Neutrophil (primary cell): Measurements from ENCODE around the gene WIZ.

ENCODE experiments used
- H3K27ac ChIP-seq: fragments of 200-600 bp; sonication (generic); 2 replicates; pipeline ENCODE4 v1.5.1; 2016; ENCODE audit warnings: mild to moderate bottlenecking, moderate library complexity
- H3K27me3 ChIP-seq: fragments of 200-600 bp; sonication (generic); 2 replicates; pipeline ENCODE4 v1.6.0; 2016; ENCODE audit warnings: mild to moderate bottlenecking
- H3K36me3 ChIP-seq: fragments of 200-600 bp; sonication (generic); 2 replicates; pipeline ENCODE4 v1.5.1; 2017
- H3K4me1 ChIP-seq, 2 experiments: fragments of 200-600 bp in 1 of 2; sonication (generic) in 1 of 2; 1 replicate in 1 of 2; 2 replicates in 1 of 2; pipeline versions ENCODE4 v1.5.1 to v1.6.1; 2013 to 2016; ENCODE audit warnings: low read depth in 1 of 2, low read length in 1 of 2, mild to moderate bottlenecking in 1 of 2, moderate library complexity in 1 of 2; ENCODE audit not compliant: control insufficient read depth in 1 of 2, insufficient read depth in 1 of 2
- H3K4me3 ChIP-seq, 2 experiments: fragments of 200-600 bp in 1 of 2; sonication (generic) in 1 of 2; 1 replicate in 1 of 2; 2 replicates in 1 of 2; pipeline ENCODE4 v1.5.1; 2013 to 2016; ENCODE audit warnings: low read depth in 1 of 2, low read length in 1 of 2, mild to moderate bottlenecking in 1 of 2, moderate library complexity in 1 of 2
- H3K9me3 ChIP-seq: fragments of 200-600 bp; sonication (generic); 2 replicates; pipeline ENCODE4 v1.5.1; 2016
- TF ChIP-seq, protein P1 (sequence below): fragments of 200-600 bp; sonication (generic); IDR thresholded peaks from 2 replicates; pipeline ENCODE4 v1.5.1; 2016; ENCODE audit warnings: antibody characterized with exemption

Gene WIZ

GRCh38 chr19:15457701-15458484 is 8.1 kb upstream of the WIZ start:
- TF ChIP-seq, protein P1, sequence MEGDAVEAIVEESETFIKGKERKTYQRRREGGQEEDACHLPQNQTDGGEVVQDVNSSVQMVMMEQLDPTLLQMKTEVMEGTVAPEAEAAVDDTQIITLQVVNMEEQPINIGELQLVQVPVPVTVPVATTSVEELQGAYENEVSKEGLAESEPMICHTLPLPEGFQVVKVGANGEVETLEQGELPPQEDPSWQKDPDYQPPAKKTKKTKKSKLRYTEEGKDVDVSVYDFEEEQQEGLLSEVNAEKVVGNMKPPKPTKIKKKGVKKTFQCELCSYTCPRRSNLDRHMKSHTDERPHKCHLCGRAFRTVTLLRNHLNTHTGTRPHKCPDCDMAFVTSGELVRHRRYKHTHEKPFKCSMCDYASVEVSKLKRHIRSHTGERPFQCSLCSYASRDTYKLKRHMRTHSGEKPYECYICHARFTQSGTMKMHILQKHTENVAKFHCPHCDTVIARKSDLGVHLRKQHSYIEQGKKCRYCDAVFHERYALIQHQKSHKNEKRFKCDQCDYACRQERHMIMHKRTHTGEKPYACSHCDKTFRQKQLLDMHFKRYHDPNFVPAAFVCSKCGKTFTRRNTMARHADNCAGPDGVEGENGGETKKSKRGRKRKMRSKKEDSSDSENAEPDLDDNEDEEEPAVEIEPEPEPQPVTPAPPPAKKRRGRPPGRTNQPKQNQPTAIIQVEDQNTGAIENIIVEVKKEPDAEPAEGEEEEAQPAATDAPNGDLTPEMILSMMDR: no peak
- Histone ChIP-seq H3K27ac (no peak overlapping the region), H3K27me3 (no peaks in the 10 kb centered on the region), H3K36me3 (peaks cover 86% of the 10 kb centered on the region), H3K4me1 (peaks cover 10 to 14% of the 10 kb centered on the region in 2 experiments), H3K4me3 (no peak overlapping the region), H3K9me3 (no peaks in the 10 kb centered on the region)

DNA sequence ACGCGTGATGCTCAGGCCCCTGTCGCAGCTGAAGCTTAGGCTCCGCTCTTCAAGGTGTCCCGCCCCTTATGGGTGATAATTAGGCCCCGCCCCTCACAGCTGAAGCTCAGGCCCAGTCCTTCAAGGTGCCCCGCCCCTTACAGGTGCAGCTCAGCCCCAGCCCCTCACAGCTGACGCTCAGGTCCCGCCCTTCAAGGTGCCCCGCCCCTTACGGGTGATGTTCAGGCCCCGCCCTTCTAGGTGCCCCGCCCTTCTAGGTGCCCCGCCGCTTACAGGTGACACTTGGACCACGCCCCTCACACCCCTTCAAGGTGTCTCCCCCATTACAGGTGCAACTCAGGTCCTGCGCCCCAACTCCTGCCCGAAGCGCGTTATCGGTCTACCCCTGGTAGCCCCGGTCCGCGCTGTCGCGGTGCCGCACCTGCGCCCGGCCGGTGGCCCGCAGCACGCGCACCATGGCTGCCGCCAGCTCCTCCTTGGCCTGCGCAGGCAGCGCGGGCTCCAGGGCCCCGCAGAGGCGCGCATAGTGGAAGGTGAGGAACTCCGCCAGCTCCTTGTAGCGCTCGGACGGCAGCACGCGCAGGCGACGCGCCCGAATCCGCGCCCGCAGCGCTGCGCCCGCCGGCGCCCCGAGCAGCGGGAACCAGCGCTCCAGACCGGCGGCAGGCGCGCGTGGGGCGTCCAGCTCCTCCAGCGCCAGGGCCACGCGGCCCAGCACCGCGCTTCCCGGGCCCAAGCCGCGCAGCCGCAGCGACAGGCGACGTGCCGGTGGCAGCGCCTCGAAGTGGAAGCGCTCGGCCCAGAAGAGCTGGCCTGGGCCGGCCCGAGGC is 7.3 kb upstream of the WIZ start:
- no peaks in the 10 kb centered on the region for H3K9me3 ChIP-seq
- H3K27me3 ChIP-seq: no peaks in the 10 kb centered on the region
- H3K27ac ChIP-seq: no peak overlapping the region
- no peak overlapping the region for H3K4me3 ChIP-seq
- H3K36me3 ChIP-seq: peaks cover 94% of the 10 kb centered on the region
- TF ChIP-seq, protein P1: no peak
- peaks cover 3 to 6% of the 10 kb centered on the region in 2 experiments for H3K4me1 ChIP-seq

- TF ChIP-seq, protein P1: no peak
- Histone ChIP-seq H3K4me1 (peaks cover 0 to under 1% of the 10 kb centered on the region in 2 experiments), H3K9me3 (no peaks in the 10 kb centered on the region), H3K27me3 (no peaks in the 10 kb centered on the region), H3K4me3 (no peak overlapping the region), H3K36me3 (peaks cover 98% of the 10 kb centered on the region), H3K27ac (no peak overlapping the region)
Measured at GRCh38 chr19:15456441-15456840, 6.7 kb upstream of the WIZ start.

DNA sequence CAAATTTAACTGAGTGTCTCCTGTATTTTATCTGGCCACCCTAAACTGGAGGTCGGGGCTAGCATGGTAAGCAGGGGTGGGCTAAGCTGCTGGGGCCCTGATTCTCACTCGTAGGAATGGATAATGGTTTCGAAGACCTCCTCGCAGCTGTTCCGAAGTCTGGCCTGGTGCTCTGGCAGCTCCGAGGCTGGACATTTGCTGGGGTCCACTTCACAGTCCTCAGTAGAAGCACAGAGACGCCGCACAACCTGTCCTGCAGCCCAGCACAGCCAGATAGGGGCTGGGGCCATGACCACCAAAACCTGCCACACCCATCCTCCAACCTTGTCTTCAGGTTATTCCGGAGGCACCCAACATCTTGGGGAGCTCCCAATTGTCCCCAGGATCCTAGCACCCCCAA is 6.2 kb upstream of the WIZ start:
- no peak overlapping the region for H3K4me3 ChIP-seq
- TF ChIP-seq, protein P1: no peak
- H3K27me3 ChIP-seq: no peaks in the 10 kb centered on the region
- no peak overlapping the region for H3K27ac ChIP-seq
- H3K36me3 ChIP-seq: peaks cover 98% of the 10 kb centered on the region
- no peaks in the 10 kb centered on the region for H3K4me1 ChIP-seq
- no peaks in the 10 kb centered on the region for H3K9me3 ChIP-seq

DNA sequence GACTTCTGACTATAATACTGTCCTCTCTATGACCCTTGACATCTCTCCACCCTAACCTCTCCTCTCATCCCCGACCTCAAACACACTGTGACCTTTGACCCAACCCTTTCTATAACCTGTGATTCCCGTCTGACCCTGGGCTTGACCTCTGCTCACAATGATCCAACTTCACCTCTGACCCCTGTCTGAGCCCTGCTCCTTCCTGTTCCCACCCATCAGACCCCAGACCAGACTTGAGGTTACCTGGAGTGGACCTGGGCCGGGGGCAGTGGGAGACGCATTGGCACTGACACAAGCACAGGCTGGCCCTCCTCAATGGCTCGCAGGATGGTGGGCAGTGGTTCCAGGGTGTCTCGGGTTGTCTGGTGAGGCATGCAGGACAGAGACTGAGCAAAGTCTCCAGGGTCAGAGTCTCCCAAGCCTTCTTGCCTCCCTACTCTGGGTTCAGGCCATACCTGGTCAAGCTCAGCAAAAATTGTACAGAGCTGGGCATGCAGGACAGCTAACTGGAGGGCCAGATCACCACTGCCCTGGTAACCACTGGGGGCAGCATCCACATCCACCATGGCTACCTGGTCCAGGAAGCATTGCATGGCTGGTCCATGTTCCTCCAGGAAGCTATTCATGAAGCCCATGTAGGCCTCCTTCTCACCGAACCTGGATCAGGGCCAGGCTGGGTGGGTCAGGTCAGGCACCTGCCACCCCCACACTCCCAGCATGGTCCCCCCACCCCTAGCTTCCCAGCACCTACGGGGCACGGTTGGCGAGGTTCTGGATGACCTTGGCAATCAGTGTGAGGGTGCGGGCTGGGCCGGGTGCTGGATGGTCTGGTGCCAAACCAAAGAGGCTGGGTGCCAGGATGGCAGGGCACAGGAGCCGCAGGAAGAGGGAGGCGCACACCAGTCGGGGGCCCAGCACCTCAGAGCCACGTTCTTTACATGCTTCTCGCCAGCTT is 4.4 kb upstream of the WIZ start:
- H3K9me3 ChIP-seq: no peaks in the 10 kb centered on the region
- H3K4me1 ChIP-seq: peaks cover 3 to 6% of the 10 kb centered on the region in 2 experiments
- H3K4me3 ChIP-seq: no peak overlapping the region
- peaks cover 81% of the 10 kb centered on the region for H3K36me3 ChIP-seq
- no peaks in the 10 kb centered on the region for H3K27me3 ChIP-seq
- no peak overlapping the region for H3K27ac ChIP-seq
- TF ChIP-seq, protein P1: no peak
